GM12878 (cell line): Measurements from ENCODE around the gene SLC13A4. TPM values are rescaled to one million over a fixed set of nuclear protein-coding genes. Genes with fewer than 3 reads are reported as not detected.
"Not testable (repeated sequence)": the region's sequence is repeated elsewhere in the genome, so short reads cannot be mapped to it uniquely, and the experiment has no call there.

Experiments used
- ATAC-seq: fragments of 200-7000 bp; cut with Tn5 transposase; 3 replicates; pipeline ENCODE4 v1.9.1; 2020; ENCODE audit warnings: mild to moderate bottlenecking, moderate library complexity
- BruUV-seq: library from RNA; stranded (reverse); fragments of 400-500 nt; replicated peaks from 2 replicates; lab custom pipeline; 2021; lab: Mats Ljungman, UMichigan
- CTCF ChIA-PET: fragments of 300-600 bp; sonication (Branson Sonifier 250); formaldehyde crosslinking; extraction: SDS; loops from one replicate; lab custom pipeline; 2021; ENCODE audit warnings: inconsistent platforms; lab: Yijun Ruan, JAX
- POLR2A ChIA-PET: fragments of 350-600 bp; formaldehyde crosslinking; extraction: SDS; loops from one replicate; lab custom pipeline; 2021; ENCODE audit warnings: inconsistent platforms; lab: Charles Lee
- RAD21 ChIA-PET: fragments of 300-600 bp; sonication (Branson Sonifier 250); formaldehyde crosslinking; loops from one replicate; lab custom pipeline; 2023; ENCODE audit warnings: antibody characterized with exemption; ENCODE audit not compliant: unreplicated experiment; lab: Charles Lee
- SMC1A ChIA-PET: fragments of 300-600 bp; sonication (Branson Sonifier 250); formaldehyde crosslinking; loops from one replicate; lab custom pipeline; 2023; ENCODE audit not compliant: unreplicated experiment, uncharacterized antibody; lab: Charles Lee
- DNase-seq: peaks from one replicate; pipeline ENCODE4 v3.0.0-alpha.2; 2011; ENCODE audit warnings: low read depth, low spot score
- FAIRE-seq: peaks from 3 replicates; lab custom pipeline; 2011; peaks lifted over from hg19 to GRCh38; lab: Jason Lieb, UNC
- H2AFZ ChIP-seq: 2 replicates; pipeline ENCODE4 v1.6.0; 2011; ENCODE audit warnings: low read depth, low read length, control low read depth; ENCODE audit not compliant: control insufficient read depth
- H3K27ac ChIP-seq: 2 replicates; pipeline ENCODE4 v1.5.1; 2011; ENCODE audit warnings: control low read depth; ENCODE audit not compliant: control insufficient read depth, insufficient read depth
- H3K27me3 ChIP-seq, 2 experiments: replicated peaks in 1 of 2; 2 replicates each; pipeline versions ENCODE4 v1.6.0 to v1.6.1; 2011; ENCODE audit warnings: low read length in 1 of 2; ENCODE audit not compliant: control insufficient read depth in 2 of 2, insufficient read depth in 2 of 2
- H3K36me3 ChIP-seq, 2 experiments: 2 replicates each; pipeline ENCODE4 v1.5.1; 2011; ENCODE audit warnings: low read length in 1 of 2; ENCODE audit not compliant: control insufficient read depth in 2 of 2, insufficient read depth in 2 of 2
- H3K4me1 ChIP-seq: 2 replicates; pipeline ENCODE4 v1.6.1; 2011; ENCODE audit warnings: mild to moderate bottlenecking, low read length, moderate library complexity, mixed read lengths; ENCODE audit not compliant: control insufficient read depth, insufficient read depth
- H3K4me2 ChIP-seq: 2 replicates; pipeline ENCODE4 v1.6.0; 2011; ENCODE audit warnings: control low read depth; ENCODE audit not compliant: control insufficient read depth, insufficient read depth
- H3K4me3 ChIP-seq: fragments of 200-600 bp; sonication (generic); 2 replicates; pipeline ENCODE4 v1.5.1; 2016
- H3K79me2 ChIP-seq: 2 replicates; pipeline ENCODE4 v1.6.0; 2011; ENCODE audit warnings: low read length; ENCODE audit not compliant: control insufficient read depth, insufficient read depth
- H3K9ac ChIP-seq: 2 replicates; pipeline ENCODE4 v1.8.0; 2011; ENCODE audit warnings: low read length, control low read depth, mixed read lengths; ENCODE audit not compliant: control insufficient read depth, insufficient read depth
- H3K9me3 ChIP-seq: replicated peaks from 3 replicates; pipeline ENCODE4 v1.5.1; 2011; ENCODE audit warnings: mild to moderate bottlenecking, low read length; ENCODE audit not compliant: control insufficient read depth, insufficient read depth
- H4K20me1 ChIP-seq: 2 replicates; pipeline ENCODE4 v1.6.0; 2011; ENCODE audit not compliant: control insufficient read depth, insufficient read depth
- RELA ChIP-seq: fragments of 450-650 bp; IDR thresholded peaks from 2 replicates; pipeline ENCODE4 v1.8.0; 2014; ENCODE audit warnings: borderline replicate concordance; ENCODE audit not compliant: partially characterized antibody
- SPI1 ChIP-seq: IDR thresholded peaks from 2 replicates; pipeline ENCODE4 v1.6.1; 2011; ENCODE audit warnings: low read depth, mild to moderate bottlenecking, low read length, moderate library complexity, borderline replicate concordance; ENCODE audit not compliant: insufficient read depth
- WGBS: methylation state at CpG from one replicate; pipeline ENCODE4 v1.1.6; 2016; ENCODE audit warnings: low lambda C conversion rate; ENCODE audit not compliant: insufficient replicate concordance, insufficient coverage; ENCODE audit errors: missing lambda C conversion rate; 5-methylcytosine and 5-hydroxymethylcytosine counted together
- in situ Hi-C: fragments of 300-500 bp; cut with MboI; formaldehyde crosslinking; loops from 9 replicates; pipeline ENCODE4 v1.14.3; 2018; ENCODE audit warnings: mixed read lengths
- intact Hi-C: fragments of 100-400 bp; cut with micrococcal nuclease; formaldehyde crosslinking; loops from one replicate; pipeline ENCODE4 v1.14.2; 2022; ENCODE audit not compliant: unreplicated experiment
- polyA plus RNA-seq, 11 experiments: library from polyadenylated mRNA; depleted of rRNA in 4 of 11; unstranded in 6 of 11; stranded (reverse) in 5 of 11; fragments of >200 nt; fragmentation: Nextera tagmentation in 4 of 11; fragmentation: Illumina TruSeq in 1 of 11; extraction: Ambion mirVana in 4 of 11; extraction: Trizol in 1 of 11; gene quantifications; 1 replicate in 1 of 11; 2 replicates in 10 of 11; pipeline versions ENCODE4 v1.2.1 to v1.2.3, GENCODE V29; 2011 to 2016; ENCODE audit warnings: inconsistent platforms in 2 of 11, missing spikeins in 2 of 11, low read depth in 1 of 11
- total RNA-seq, 4 experiments: library from RNA; depleted of rRNA in 3 of 4; stranded (reverse); fragments of >200 nt in 3 of 4; fragmentation: Illumina TruSeq in 1 of 4; extraction: Trizol in 1 of 4; gene quantifications; 2 replicates each; pipeline versions ENCODE4 v1.2.1 to v1.2.3, GENCODE V29; 2013 to 2021

Gene SLC13A4
- total and polyA plus RNA-seq, 10 of the 15 experiments (the other 5 are each of a cell fraction or from before 2014, with no cell fraction given) = 0.14 to 0.23 (median 0.20) TPM; not detected in 7

- DNase-seq, POLR2A ChIA-PET, FAIRE-seq, H3K4me2 ChIP-seq, H3K36me3 ChIP-seq, H3K4me1 ChIP-seq, H2AFZ ChIP-seq, H3K9ac ChIP-seq, ATAC-seq, H3K27me3 ChIP-seq, H4K20me1 ChIP-seq, H3K9me3 ChIP-seq, H3K4me3 ChIP-seq, BruUV-seq, H3K27ac ChIP-seq: not testable (repeated sequence)
- H3K79me2 ChIP-seq = peaks cover 29% of the 10 kb centered on the region
- WGBS = 100% methylated on average over 1 of the region's 1 CpG
- RAD21 ChIA-PET = interaction anchor here (0.6 kb wide), 1 partner anchor 266 kb away, joined by 3 read pairs; no protein-coding TSS in a partner anchor
- in situ Hi-C loops (loop anchor here (10.0 kb wide), 1 partner anchor 307 kb away; the partner anchor contains the start of gene MTPN), intact Hi-C loops (loop anchor here (10.0 kb wide), 1 partner anchor 307 kb away; the partner anchor contains the start of gene MTPN)
- SMC1A ChIA-PET = interaction anchor here (1.4 kb wide), 1 partner anchor 19 kb away, joined by 5 read pairs; no protein-coding TSS in a partner anchor
- CTCF ChIA-PET = interaction anchor here (2.0 kb wide), 1 partner anchor 393 kb away, joined by 5 read pairs; no protein-coding TSS in a partner anchor
Measured at GRCh38 chr7:135667626-135668025, 60.4 kb downstream of the SLC13A4 start.

GRCh38 chr7:135666846-135667245 is 61.1 kb downstream of the SLC13A4 start:
- BruUV-seq = no TSS peak
- H3K27me3 ChIP-seq = no peaks in the 10 kb centered on the region
- no peaks in the 10 kb centered on the region; a peak in 1 of 4 replicates for H3K36me3 ChIP-seq
- H3K9me3 ChIP-seq = no peaks in the 10 kb centered on the region; the same call in 2 of the 3 replicates
- ChIA-PET SMC1A (interaction anchor here (1.4 kb wide), 1 partner anchor 19 kb away, joined by 5 read pairs; no protein-coding TSS in a partner anchor), POLR2A (no interaction called here), RAD21 (interaction anchor here (0.6 kb wide), 1 partner anchor 266 kb away, joined by 3 read pairs; no protein-coding TSS in a partner anchor)
- FAIRE-seq (no peak), DNase-seq (no peak), ATAC-seq (peak; percentile 5; the same call in 1 of the 3 replicates)
- H3K79me2 ChIP-seq = peaks cover 33% of the 10 kb centered on the region
- no peaks in the 10 kb centered on the region; the same call in 1 of the 2 replicates for H3K4me1 ChIP-seq
- in situ Hi-C loops = loop anchor here (10.0 kb wide), 1 partner anchor 308 kb away; the partner anchor contains the start of gene MTPN
- no peak overlapping the region for H3K9ac ChIP-seq
- no peak overlapping the region for H2AFZ ChIP-seq
- H3K27ac ChIP-seq = no peak overlapping the region
- H3K4me2 ChIP-seq = peak overlapping the region; percentile 30; the same call in 1 of the 2 replicates
- H3K4me3 ChIP-seq = 0 out of 2 replicates have a peak overlapping the region, but pooled peaks have one; percentile 36
- no peaks in the 10 kb centered on the region for H4K20me1 ChIP-seq
- intact Hi-C loops = loop anchor here (10.0 kb wide), 1 partner anchor 308 kb away; the partner anchor contains the start of gene MTPN
- WGBS = 50% methylated on average over 6 of the region's 6 CpGs
- TF ChIP-seq RELA (no peak), SPI1 (peak; percentile 43; the same call in 1 of the 2 replicates)
- TF ChIP-seq, all 136 proteins: peak for 1
- CTCF ChIA-PET = interaction anchor here (2.0 kb wide), 1 partner anchor 392 kb away, joined by 5 read pairs; no protein-coding TSS in a partner anchor
